Measurements from ENCODE around the gene MARF1. TPM values are rescaled to one million over a fixed set of nuclear protein-coding genes. Genes with fewer than 3 reads are reported as not detected.
"Not testable (repeated sequence)": the region's sequence is repeated elsewhere in the genome, so short reads cannot be mapped to it uniquely, and the experiment has no call there.

The MARF1 gene
- total RNA-seq, 2 experiments from 2014 or later, result 156 to 157 TPM

GRCh38 chr16:15573274-15573895 lies 69.6 kb downstream of the MARF1 start:
- Histone ChIP-seq H3K27ac (ENCODE audit: low read depth in 1 of 2, low read length in 2 of 2) (no peak overlapping the region), H3K36me3 (ENCODE audit: insufficient read depth, low read length) (no peaks in the 10 kb centered on the region), H3K27me3 (ENCODE audit: control insufficient read depth in 1 of 2, insufficient read depth in 2 of 2, low read length in 2 of 2) (no peaks in the 10 kb centered on the region), H3K4me3 (ENCODE audit: low read length) (no peak overlapping the region), H3K9me3 (ENCODE audit: control insufficient read depth in 1 of 2, insufficient read depth in 1 of 2, low read length in 2 of 2) (no peaks in the 10 kb centered on the region), H3K4me1 (ENCODE audit: insufficient read depth, low read length) (no peaks in the 10 kb centered on the region)
- Mint-ChIP-seq H3K9me3 (no peaks in the 10 kb centered on the region), H3K4me3 (no peak overlapping the region), H3K36me3 (ENCODE audit: low read depth) (no peaks in the 10 kb centered on the region), H3K27me3 (no peaks in the 10 kb centered on the region), H3K4me1 (ENCODE audit: low read depth) (no peaks in the 10 kb centered on the region), H3K27ac (no peak overlapping the region)
- DNase-seq (no peak), ATAC-seq (ENCODE audit: poor library complexity) (no peak)
- no peak for TF ChIP-seq CTCF (IDR thresholded peaks at IDR 0.05)
- ChIA-PET CTCF (no interaction called here), POLR2A (no interaction called here)
- intact Hi-C loops (cut with DNase I, micrococcal nuclease), result no loop called here

- TF ChIP-seq CTCF (IDR thresholded peaks at IDR 0.05), result no peak
- DNase-seq, result no peak
- Histone ChIP-seq H3K4me1 (ENCODE audit: insufficient read depth, low read length) (no peaks in the 10 kb centered on the region), H3K27ac (ENCODE audit: low read depth in 1 of 2, low read length in 2 of 2) (no peak overlapping the region), H3K9me3 (ENCODE audit: control insufficient read depth in 1 of 2, insufficient read depth in 1 of 2, low read length in 2 of 2) (no peaks in the 10 kb centered on the region), H3K4me3 (ENCODE audit: low read length) (no peak overlapping the region), H3K27me3 (ENCODE audit: control insufficient read depth in 1 of 2, insufficient read depth in 2 of 2, low read length in 2 of 2) (no peaks in the 10 kb centered on the region), H3K36me3 (ENCODE audit: insufficient read depth, low read length) (no peaks in the 10 kb centered on the region)
- Mint-ChIP-seq H3K9me3 (no peaks in the 10 kb centered on the region), H3K4me3 (no peak overlapping the region), H3K36me3 (ENCODE audit: low read depth) (no peaks in the 10 kb centered on the region), H3K27me3 (no peaks in the 10 kb centered on the region), H3K4me1 (ENCODE audit: low read depth) (no peaks in the 10 kb centered on the region), H3K27ac (no peak overlapping the region)
- intact Hi-C loops (cut with DNase I, micrococcal nuclease), result no loop called here
- ATAC-seq (ENCODE audit: poor library complexity), result no peak
- CTCF ChIA-PET, result no interaction called here
- POLR2A ChIA-PET, result no interaction called here
Observed at GRCh38 chr16:15572329-15573001, 70.5 kb downstream of the MARF1 start.

- intact Hi-C loops (cut with DNase I, micrococcal nuclease), result no loop called here
- CTCF ChIA-PET, result no interaction called here
Observed at GRCh38 chr16:15571557-15571956, 71.4 kb downstream of the MARF1 start.

GRCh38 chr16:15570666-15571065 lies 72.3 kb downstream of the MARF1 start:
- POLR2A ChIA-PET, result interaction anchor here (0.6 kb wide), 1 partner anchor 9 kb away, joined by 3 read pairs; no protein-coding TSS in a partner anchor
- ATAC-seq (ENCODE audit: poor library complexity); H3K36me3 ChIP-seq (ENCODE audit: insufficient read depth, low read length); H3K4me1 ChIP-seq (ENCODE audit: insufficient read depth, low read length); CTCF ChIA-PET; DNase-seq; H3K27me3 ChIP-seq (ENCODE audit: control insufficient read depth in 1 of 2, insufficient read depth in 2 of 2, low read length in 2 of 2); H3K9me3 Mint-ChIP-seq; H3K27ac Mint-ChIP-seq; H3K27ac ChIP-seq (ENCODE audit: low read depth in 1 of 2, low read length in 2 of 2); H3K27me3 Mint-ChIP-seq; H3K4me3 Mint-ChIP-seq; intact Hi-C loops (cut with DNase I, micrococcal nuclease); H3K9me3 ChIP-seq (ENCODE audit: control insufficient read depth in 1 of 2, insufficient read depth in 1 of 2, low read length in 2 of 2); H3K4me1 Mint-ChIP-seq (ENCODE audit: low read depth); H3K4me3 ChIP-seq (ENCODE audit: low read length); H3K36me3 Mint-ChIP-seq (ENCODE audit: low read depth): not testable (repeated sequence)

More at GRCh38 chr16:15571557-15571956, 71.4 kb downstream of the MARF1 start:
- H3K4me3 ChIP-seq (ENCODE audit: low read length), result no peak overlapping the region
- no peaks in the 10 kb centered on the region for H3K36me3 ChIP-seq (ENCODE audit: insufficient read depth, low read length)
- H3K9me3 ChIP-seq (ENCODE audit: control insufficient read depth in 1 of 2, insufficient read depth in 1 of 2, low read length in 2 of 2), result no peaks in the 10 kb centered on the region
- ATAC-seq (ENCODE audit: poor library complexity), result no peak
- DNase-seq, result no peak
- no peak overlapping the region for H3K27ac Mint-ChIP-seq
- H3K27me3 ChIP-seq (ENCODE audit: control insufficient read depth in 1 of 2, insufficient read depth in 2 of 2, low read length in 2 of 2), result no peaks in the 10 kb centered on the region
- no peaks in the 10 kb centered on the region for H3K36me3 Mint-ChIP-seq (ENCODE audit: low read depth)
- H3K4me1 Mint-ChIP-seq (ENCODE audit: low read depth), result no peaks in the 10 kb centered on the region
- no peak for TF ChIP-seq CTCF (IDR thresholded peaks at IDR 0.05)
- H3K4me1 ChIP-seq (ENCODE audit: insufficient read depth, low read length), result no peaks in the 10 kb centered on the region
- H3K9me3 Mint-ChIP-seq, result no peaks in the 10 kb centered on the region
- POLR2A ChIA-PET, result no interaction called here
- no peak overlapping the region for H3K4me3 Mint-ChIP-seq
- no peaks in the 10 kb centered on the region for H3K27me3 Mint-ChIP-seq
- no peak overlapping the region for H3K27ac ChIP-seq (ENCODE audit: low read depth in 1 of 2, low read length in 2 of 2)
